HG02763 (cell line): ENCODE results near the gene NIFK.

Experiments
- ATAC-seq: cut with Tn5 transposase; IDR thresholded peaks from one replicate; pipeline ENCODE4 v1.9.1; 2021; ENCODE audit warnings: mild to moderate bottlenecking, moderate library complexity; ENCODE audit not compliant: unreplicated experiment

NIFK gene

GRCh38 chr2:121736462-121737336 lies at the start of gene NIFK:
TSS of gene NIFK (minus strand) at chr2:121736875. CDS start at chr2:121736850, 25 bp downstream.
- ATAC-seq: peak; percentile 92

- ATAC-seq: no peak
Measured at GRCh38 chr2:121783180-121783579, 46.5 kb upstream of the NIFK start.

- no peak for ATAC-seq
Measured at GRCh38 chr2:121778741-121779487, 42.2 kb upstream of the NIFK start.

- ATAC-seq: no peak
Measured at GRCh38 chr2:121777699-121778058, 41.0 kb upstream of the NIFK start.

GRCh38 chr2:121776885-121777698 lies 40.4 kb upstream of the NIFK start:
- ATAC-seq: no peak

- no peak for ATAC-seq
Measured at GRCh38 chr2:121776361-121776760, 39.7 kb upstream of the NIFK start.

GRCh38 chr2:121774235-121774634 lies 37.6 kb upstream of the NIFK start:
- ATAC-seq: no peak

GRCh38 chr2:121771976-121772742 lies 35.5 kb upstream of the NIFK start:
- ATAC-seq: no peak

GRCh38 chr2:121768143-121768755 lies 31.6 kb upstream of the NIFK start:
- no peak for ATAC-seq

- no peak for ATAC-seq
Measured at GRCh38 chr2:121766624-121767023, 29.9 kb upstream of the NIFK start.

- no peak for ATAC-seq
Measured at GRCh38 chr2:121764681-121765228, 28.1 kb upstream of the NIFK start.

GRCh38 chr2:121755237-121756111 lies 18.8 kb upstream of the NIFK start, which contains the start of gene TSN:
TSS of gene TSN (plus strand) at chr2:121755651. CDS start at chr2:121755780, 129 bp downstream.
- peak; percentile 100 for ATAC-seq

- ATAC-seq: no peak
Measured at GRCh38 chr2:121754851-121755236, 18.2 kb upstream of the NIFK start.

- no peak for ATAC-seq
Measured at GRCh38 chr2:121748202-121748601, 11.5 kb upstream of the NIFK start.

GRCh38 chr2:121746071-121746578 lies 9.4 kb upstream of the NIFK start:
- ATAC-seq: no peak

GRCh38 chr2:121741450-121741849 lies 4.8 kb upstream of the NIFK start:
- no peak for ATAC-seq

- ATAC-seq: no peak
Measured at GRCh38 chr2:121740973-121741372, 4.3 kb upstream of the NIFK start.

- ATAC-seq: no peak
Measured at GRCh38 chr2:121736140-121736461, 574 bp downstream of the NIFK start.
